HG02798 (cell line): ENCODE results near the gene ZNF608.

Experiments
- ATAC-seq: cut with Tn5 transposase; IDR thresholded peaks from one replicate; pipeline ENCODE4 v1.9.1; 2021; ENCODE audit warnings: mild to moderate bottlenecking; ENCODE audit not compliant: unreplicated experiment, poor library complexity

The ZNF608 gene

DNA sequence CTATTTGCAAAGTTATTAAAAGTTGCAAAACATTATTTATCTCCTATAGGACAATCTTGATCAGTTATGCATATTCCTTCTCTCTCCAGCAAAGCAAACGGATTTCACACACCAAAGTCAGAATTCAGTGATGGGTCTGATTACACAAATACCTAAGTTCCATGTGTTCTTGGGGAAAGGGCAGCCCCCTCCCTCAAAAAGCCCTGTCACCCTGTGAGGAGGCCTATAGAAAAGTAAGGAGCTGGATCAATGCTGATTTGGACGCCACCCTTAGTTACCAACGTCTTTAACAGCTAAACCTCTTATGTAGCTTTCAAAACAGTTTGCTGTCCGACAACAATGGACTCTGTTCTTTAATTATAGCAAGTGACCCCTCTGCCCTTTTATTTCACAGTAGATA lies 6.4 kb downstream of the ZNF608 start:
- ATAC-seq, result no peak

DNA sequence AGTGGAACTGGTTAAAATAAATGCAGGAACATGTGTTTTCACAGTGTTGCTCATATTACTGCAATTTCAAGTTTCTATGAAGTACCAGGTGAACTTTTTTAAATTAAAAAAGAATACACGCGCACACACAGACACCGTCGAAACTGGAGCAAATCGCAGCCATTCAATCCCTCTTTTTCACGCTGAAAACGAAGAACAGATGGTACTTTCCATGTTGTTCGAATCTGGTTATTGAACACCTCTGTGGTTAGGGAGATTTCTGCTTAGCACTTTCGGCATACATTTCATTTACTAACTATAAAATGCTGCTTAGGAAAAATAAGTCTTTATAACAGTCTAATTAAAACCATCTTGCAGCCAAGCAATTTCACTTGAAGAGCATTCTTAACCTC lies 6.8 kb downstream of the ZNF608 start:
- ATAC-seq, result no peak

DNA sequence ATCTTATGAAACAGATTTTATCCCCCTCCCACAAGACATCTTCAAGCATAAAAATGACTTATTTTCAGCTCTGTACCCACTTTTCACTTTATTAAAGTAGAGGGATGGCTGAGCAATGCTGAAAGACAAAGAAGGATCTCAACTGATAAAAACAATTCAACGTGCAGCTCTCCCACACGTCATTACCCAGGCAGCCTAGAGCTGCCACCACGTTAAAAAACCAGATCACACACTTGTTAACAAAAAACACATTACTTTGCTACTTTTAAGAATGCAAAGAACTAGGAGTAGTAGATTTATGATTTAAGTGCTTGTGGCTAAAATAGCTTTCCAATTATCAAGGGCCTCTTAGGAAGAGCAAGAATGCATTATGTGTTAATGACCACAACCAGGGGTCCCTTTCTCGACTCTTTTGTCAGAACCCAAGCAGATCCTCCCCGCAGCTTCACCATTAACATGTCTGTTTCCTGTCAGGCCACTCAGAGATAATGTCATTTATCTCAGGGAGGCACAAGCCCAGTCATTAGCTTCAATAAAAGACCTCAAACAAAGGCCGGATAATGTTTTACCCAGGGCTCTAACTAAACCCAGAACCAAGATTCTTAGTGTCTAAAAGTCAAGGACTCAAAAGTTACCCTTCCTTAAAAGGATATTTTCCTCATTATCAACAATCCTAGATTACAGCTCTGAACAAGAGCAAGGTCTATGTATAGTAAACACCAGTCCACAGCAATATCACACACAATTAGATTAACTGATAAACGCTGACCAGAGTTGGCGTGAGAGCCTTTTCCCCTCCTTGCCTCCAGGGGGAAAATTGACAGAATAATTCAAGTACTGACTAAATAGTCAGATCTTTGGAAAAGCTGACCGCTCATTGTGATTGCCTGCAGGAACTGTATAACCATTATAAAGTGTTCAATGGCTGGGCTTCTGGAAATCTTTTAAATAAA lies 7.5 kb downstream of the ZNF608 start:
- no peak for ATAC-seq

- ATAC-seq, result no peak
Measured at GRCh38 chr5:124737651-124738050, 8.8 kb downstream of the ZNF608 start.

DNA sequence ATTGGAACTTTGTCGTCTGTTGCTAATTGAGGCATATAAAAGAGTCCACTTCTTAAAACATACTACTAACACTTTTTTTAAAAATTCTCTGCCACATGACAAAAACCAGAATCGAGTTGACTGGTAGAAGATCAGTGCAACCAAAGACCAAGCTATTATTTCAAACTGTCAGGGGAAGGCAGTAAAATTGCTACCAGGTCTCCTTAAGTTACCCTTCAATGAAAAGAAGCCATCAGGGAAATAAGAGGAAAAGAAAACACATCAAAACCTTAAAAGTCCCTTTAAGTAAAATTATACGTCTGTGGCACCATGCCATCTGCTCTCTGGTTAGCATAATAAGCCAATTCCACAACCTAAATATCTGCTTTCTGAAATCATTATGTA lies 9.6 kb downstream of the ZNF608 start:
- no peak for ATAC-seq

- ATAC-seq, result no peak
Measured at GRCh38 chr5:124736082-124736804, 10.2 kb downstream of the ZNF608 start.

DNA sequence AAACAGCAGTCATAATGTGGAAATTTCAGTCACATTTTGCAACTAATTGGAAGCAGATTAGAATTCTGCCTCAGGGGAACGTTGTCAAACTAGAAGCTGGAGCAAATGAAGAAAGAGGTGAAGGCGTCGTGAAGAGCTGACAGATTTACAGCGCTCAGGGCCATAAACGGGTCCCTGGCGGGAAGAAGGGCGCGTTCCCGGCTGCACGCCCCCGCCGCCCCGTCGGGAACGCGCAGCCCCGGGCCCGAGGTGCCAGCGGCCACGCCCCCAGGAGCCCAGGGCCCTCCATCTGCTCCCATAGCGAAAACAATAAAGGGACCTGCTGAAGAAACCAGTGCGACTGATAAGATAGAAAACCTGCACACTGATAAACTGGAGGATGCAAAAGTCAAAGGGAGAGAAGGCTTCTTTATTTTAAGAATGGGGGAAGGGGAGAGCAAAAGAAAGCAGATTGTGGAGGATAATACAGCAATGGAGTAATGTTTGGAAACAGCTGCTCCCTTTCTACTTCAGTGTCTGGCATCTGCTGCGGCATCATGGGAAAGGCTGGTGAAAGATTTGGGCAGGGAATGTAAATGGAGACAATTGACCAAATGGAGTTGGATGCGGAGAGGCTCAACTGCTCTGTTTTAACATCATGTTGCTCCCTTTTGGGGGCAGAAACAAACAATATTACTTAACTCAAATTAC lies 11.1 kb downstream of the ZNF608 start:
- ATAC-seq, result no peak

DNA sequence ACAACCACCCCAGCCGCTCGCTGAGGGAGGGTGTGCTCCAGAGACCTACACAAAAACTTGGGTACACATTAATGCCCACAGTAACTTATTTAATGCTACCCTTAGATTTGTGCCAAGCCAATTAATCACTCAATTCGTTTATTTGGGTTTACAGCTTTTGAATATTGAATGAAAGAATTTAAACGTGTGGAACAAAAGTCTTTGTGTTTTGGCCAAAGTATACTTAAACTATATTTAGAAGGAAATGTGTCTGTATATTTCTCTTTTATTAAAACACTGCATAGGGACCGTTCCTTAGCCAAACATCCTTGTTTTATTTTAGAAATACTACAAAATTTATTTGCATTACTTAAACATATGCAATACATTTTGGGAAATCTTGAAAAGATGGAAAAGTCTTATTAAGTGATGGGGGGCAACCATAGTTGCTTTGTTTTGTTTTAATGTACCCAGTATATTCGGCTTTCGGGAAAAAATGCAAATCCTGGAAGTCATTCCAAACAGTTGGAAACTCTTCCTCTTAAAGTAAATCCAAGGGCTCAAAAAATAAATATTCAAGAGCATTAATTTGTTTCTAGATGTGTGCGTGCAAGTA lies 11.8 kb downstream of the ZNF608 start:
- no peak for ATAC-seq

DNA sequence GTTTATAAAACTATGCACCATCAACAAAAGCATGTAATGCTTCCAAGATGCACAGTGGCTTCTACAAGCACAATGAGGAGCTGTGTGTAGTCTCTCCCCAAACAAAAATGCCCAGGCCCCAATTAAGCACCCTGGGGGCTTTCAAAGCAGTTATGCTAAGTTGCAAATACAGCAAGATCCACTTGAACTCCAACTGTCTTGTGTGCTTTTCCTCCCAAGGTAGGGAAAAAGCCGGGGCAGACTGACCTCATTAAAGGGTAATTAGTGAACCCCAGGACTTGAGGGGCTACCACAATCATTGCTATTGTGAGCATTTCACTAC lies 13.1 kb downstream of the ZNF608 start:
- ATAC-seq, result no peak

DNA sequence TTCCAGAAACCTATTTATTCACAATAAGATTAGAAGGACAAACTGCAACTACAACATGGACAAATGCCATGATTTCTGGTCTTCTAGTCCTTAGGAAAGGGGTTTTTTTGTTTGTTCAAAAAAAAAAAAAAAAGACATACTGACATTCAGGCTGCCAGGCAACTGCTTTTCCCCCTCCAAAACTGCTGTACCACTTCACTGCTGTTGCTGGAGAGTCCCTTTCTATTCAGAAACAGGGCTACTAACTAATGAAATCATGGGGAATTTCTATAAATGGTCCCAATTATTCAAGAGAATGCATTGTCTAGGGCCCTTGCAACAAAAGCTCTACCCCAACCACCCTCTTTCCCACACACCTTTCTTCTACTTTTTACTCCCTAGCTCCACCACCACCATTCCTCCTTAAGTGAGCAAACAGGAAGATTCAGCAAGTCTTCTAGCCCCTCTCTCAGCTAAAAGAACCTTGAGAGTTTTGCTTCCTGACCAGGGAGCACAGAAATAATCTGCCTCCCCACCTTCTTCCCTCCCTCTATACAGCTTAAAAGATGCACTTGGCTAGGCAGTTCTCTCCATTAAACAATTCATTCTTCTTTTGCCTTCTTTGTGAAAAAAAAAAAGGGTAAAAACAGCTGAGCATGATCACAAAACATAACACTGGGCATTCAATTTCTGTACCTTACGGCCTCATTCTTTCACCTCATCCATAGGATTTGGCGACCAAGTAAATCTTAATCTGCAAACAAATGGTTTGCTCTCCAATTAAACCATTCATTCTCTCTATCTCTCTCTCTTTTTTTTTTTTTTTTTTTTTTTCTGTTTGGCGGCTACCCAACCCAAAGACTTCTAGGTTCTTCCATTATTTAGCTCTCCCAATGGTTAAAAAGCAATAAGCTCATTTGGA lies 13.8 kb downstream of the ZNF608 start:
- no peak for ATAC-seq

GRCh38 chr5:124730381-124730780 lies 16.1 kb downstream of the ZNF608 start:
- no peak for ATAC-seq

- ATAC-seq, result peak; percentile 52
Measured at GRCh38 chr5:124729720-124730359, 16.6 kb downstream of the ZNF608 start.

- ATAC-seq, result no peak
Measured at GRCh38 chr5:124728968-124729332, 17.5 kb downstream of the ZNF608 start.

DNA sequence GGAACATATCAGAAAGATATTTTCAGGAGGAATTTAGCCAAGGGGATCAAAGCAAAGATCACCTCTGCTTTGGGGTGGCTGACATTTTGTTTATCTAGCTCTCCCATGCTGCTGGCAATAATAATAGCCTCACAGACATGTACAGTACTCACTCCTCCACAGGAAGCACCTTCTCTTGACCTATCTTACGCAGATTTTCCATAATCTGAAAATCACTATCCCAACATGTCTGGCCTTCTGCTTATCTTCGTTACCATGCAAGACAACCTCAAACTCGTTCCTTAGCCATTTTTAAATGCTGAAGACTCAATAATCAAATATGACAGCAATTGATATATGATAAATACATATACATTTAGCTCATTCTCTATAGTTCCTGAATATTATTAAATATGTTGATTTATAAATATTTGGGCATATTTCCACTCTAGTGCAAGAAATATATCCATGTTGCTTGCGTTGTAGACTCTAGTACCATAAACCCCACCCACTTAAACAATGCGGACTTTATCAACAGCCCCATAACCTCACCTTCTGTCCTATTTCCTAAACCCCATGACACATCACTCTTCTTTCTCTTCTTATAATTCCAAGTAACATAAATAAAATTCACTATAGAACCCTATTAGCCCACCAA lies 18.0 kb downstream of the ZNF608 start:
- ATAC-seq, result no peak

DNA sequence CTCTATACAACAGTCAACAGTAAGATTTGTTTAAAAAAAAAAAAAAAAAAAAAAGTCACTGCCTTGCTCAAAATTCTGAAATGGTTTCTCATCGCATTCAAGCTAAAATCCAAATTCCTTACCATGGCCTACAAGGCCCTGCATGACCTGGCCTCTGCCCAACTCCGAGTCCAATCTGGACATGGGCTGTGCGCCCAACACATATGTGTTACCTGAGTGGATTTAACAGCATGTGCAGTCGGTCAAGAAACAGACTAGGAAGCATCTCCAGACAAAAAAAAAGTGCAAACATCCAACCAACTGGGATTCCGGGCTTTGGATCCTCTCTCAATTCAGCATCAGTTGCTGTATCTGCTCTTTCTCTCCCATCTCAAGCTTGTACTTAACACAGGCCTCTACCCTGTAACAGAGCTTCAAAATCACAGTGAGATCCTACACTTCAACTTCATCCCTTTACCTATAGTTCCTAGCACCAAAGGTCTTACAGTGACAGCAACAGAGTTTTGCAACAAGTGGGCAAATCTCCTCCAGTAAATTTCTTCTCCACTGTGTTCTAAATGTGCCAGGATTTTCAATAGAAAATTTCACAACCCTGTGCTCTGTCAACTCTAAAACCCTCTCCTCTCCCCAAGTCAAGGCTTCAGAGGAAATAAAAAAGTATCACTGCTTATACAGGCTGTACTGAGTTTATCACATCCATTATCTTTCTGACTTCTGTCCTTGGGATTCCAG lies 19.6 kb downstream of the ZNF608 start:
- ATAC-seq, result no peak

DNA sequence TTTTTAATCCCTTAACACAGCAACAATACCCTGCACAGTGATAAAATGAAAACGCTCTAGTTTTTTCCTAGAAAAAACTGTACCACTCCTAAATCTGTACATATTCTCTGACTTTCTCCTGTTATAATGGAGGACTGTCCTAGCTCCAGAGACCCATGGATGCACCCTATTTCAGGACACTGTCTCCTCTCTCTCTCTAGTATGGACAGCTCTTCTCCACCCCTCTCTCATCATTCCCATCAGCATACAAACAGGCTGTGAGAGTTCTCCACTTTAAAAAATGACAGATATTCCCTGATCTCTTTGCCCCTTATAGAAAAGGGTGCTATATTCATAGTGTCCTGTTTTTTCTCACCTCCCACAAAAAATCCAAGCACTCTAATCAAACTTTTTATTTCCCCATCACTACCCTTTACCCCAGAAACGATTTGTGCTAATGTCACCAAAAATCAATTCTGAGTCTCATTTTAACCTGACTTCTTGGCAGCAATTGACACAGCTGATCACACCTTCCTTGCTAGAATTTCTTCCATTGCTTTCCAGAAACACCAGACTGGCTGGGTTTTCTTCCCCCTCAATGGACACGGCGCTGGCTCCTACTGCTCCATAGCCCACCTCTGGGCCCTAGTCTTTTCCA lies 20.7 kb downstream of the ZNF608 start:
- no peak for ATAC-seq

- ATAC-seq, result peak; percentile 70
Measured at GRCh38 chr5:124725040-124725434, 21.4 kb downstream of the ZNF608 start.
